GM19397 (cell line): ENCODE measurements around the gene GABRB1.
"Not testable (repeated sequence)": the region's sequence is repeated elsewhere in the genome, so short reads cannot be mapped to it uniquely, and the experiment has no call there.

Experiments used
- ATAC-seq: cut with Tn5 transposase; IDR thresholded peaks from one replicate; pipeline ENCODE4 v1.9.1; 2021; ENCODE audit warnings: mild to moderate bottlenecking, moderate library complexity; ENCODE audit not compliant: unreplicated experiment

Gene GABRB1

GRCh38 chr4:47278631-47279030 is 247.3 kb downstream of the GABRB1 start:
- no peak for ATAC-seq

- ATAC-seq = no peak
Observed at GRCh38 chr4:47287735-47288134, 256.4 kb downstream of the GABRB1 start.

GRCh38 chr4:47289805-47290204 is 258.4 kb downstream of the GABRB1 start:
- no peak for ATAC-seq

GRCh38 chr4:47290873-47291272 is 259.5 kb downstream of the GABRB1 start:
- not testable (repeated sequence) for ATAC-seq

- ATAC-seq = no peak
Observed at GRCh38 chr4:47309165-47309564, 277.8 kb downstream of the GABRB1 start.

DNA sequence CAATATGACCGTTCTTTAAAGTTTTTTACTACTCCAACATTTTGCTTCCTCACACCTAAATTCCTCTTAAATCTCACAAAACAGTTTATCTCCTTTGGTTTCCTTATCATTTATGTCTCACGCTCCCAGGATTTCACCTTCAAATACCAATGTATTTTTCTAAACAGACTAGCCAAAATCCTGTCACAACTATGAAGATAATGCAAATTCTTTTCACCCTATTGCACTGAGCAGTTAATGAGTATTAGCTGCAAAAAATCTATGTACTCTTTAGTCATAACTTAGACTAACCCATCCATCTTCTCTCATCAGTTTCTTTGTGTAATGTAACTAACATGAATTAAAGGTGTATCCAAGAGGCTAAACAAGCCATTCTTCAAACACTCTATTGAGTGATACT is 280.8 kb downstream of the GABRB1 start:
- ATAC-seq = no peak

DNA sequence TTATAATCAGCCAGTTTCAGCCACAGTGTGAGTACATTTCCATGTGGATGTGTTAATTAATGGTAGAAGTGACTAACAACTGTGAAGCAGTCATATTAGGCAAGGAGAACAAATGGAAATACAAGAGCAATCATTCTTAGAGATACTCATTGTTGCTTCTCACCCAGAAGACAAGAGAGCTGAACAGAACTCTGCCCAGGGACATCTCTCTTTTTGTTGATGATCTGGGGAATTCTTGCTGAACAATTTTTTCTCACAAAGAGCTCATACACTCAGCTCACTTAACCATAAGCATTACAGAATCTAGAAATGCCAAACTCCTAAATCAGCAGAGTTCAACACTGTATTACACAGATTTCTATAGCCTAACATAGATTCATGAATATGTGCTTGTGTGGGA is 282.0 kb downstream of the GABRB1 start:
- no peak for ATAC-seq

DNA sequence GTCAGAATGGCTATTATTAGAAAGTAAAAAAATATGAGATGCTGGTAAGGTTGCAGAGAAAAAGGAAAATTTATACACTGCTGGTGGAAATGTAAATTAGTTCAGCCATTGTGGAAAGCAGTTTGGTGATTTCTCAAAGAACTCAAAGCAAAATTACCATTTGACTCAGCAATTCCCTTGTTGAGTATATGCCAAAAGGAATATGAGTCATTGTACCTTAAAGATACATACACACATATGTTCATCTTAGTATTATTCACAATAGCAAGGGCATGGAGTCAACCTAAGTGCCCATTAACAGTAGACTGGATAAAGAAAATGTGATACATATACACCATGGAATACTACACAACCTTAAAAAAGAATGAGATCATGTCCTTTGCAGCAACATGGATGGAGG is 284.0 kb downstream of the GABRB1 start:
- ATAC-seq = no peak

- ATAC-seq = no peak
Observed at GRCh38 chr4:47326025-47326424, 294.7 kb downstream of the GABRB1 start.

DNA sequence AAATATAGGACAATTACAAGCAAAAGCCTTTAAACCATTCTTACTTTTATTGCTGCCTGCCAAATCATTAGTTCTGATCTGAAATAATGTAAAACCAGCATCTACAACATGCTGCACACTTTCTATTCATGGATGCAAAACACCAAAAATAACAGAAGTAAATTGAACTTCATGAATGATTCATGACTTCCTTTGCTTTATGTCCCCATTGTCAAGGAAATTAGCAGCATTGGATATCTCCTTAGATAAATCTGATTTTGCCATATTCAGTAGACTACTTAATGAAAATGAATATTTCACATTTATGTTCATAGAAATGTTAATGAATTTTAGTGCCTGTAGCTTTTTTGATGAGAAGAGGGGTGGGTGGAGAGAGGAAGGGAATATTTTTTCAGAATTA is 299.5 kb downstream of the GABRB1 start:
- ATAC-seq = no peak

DNA sequence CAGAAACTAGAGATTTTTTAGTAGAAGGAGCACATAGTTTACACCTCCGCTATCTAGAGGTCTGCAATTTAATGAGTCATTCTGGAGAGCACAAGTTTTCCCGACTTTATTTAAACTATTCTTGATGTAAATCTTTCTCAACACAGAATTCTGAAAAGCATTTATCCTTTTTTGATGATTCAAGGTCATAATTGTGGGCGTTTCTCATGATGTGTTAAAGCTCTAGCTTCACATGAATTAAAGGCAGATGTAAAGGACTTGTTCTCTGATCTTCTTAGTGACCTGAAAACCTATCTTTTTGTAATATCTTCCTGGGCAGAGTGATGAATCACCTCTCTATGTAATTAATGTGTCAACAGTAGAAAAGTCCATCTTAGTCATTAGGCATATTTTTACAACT is 303.3 kb downstream of the GABRB1 start:
- ATAC-seq = no peak

GRCh38 chr4:47337893-47338292 is 306.5 kb downstream of the GABRB1 start:
- no peak for ATAC-seq

- ATAC-seq = no peak
Observed at GRCh38 chr4:47340914-47341313, 309.5 kb downstream of the GABRB1 start.

DNA sequence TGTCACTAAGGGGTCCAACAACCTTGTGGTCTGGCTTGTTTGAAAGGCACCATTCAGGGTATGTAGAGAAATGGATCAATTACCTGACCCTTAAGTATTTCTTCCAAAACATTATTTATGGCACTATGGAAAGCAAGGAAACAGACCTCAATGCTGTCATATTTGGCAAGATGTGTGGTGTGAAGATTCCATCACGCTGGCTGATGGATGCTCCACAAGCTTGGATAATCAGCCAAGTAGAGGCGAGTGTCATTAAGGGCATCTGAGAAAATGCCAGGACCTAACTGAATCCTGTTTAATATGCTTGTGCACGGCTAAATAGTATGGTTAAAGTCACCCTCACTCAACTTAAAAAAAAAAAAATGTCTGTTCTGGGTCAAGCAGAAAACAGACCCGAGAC is 311.4 kb downstream of the GABRB1 start:
- no peak for ATAC-seq

DNA sequence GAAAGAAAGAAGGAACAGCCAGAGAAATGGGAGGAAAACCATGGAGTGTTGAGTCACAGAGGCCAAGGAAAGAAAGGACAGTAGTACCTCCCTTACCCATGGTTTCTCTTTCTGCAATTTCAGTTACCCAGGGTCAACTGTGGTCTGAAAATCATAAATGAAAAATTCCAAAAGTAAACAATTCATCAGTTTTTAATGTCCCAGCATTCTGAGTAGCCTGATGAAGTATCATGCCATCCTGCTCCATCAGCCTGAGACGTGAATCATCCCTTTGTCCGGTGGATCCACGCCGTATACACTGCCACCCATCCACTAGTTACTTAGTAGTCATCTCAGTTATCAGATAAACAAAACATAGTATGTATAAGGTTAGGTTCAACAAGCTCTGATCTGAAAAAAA is 318.0 kb downstream of the GABRB1 start:
- no peak for ATAC-seq

DNA sequence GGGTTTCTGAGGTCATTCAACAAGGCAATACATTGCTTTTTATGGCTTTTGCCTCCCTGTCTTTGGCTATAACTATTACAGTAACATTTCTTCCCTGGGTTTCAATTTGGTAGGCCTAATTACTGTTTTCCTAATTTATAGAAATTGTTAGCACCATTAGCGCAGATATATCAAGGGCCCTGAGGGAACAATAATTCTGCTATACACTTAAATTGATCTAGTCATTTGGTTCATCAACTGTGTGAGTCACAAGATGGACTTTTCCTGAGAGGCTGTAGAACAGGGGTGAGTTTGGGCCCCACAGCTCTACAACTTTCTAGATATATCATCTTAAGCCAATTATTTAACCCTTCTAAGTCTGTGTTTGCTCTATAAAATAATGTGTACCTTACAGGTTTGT is 324.2 kb downstream of the GABRB1 start:
- no peak for ATAC-seq

DNA sequence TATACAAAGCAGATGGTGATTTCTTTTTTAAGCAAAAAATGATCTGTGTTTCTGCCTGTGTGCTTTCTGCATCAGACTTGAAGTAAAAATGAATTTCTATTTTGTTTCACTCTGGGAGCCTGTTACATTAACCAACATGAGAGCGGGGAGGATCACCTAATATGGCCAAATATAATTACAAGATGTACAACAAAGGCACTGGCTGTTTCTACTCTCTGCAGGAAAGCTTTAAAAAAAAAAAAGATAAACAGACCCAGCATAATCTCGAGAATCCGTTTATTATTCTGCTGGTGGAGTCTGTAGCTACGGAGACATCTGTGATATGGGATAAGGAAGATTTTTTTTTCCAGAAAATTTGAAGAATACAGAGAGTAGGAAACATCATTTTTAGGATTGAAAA is 328.5 kb downstream of the GABRB1 start:
- ATAC-seq = no peak

GRCh38 chr4:47367761-47368160 is 336.4 kb downstream of the GABRB1 start:
- ATAC-seq = no peak

GRCh38 chr4:47368211-47368610 is 336.8 kb downstream of the GABRB1 start:
- ATAC-seq = no peak

GRCh38 chr4:47372561-47372960 is 341.2 kb downstream of the GABRB1 start:
- no peak for ATAC-seq

GRCh38 chr4:47373174-47373573 is 341.8 kb downstream of the GABRB1 start:
- ATAC-seq = no peak

DNA sequence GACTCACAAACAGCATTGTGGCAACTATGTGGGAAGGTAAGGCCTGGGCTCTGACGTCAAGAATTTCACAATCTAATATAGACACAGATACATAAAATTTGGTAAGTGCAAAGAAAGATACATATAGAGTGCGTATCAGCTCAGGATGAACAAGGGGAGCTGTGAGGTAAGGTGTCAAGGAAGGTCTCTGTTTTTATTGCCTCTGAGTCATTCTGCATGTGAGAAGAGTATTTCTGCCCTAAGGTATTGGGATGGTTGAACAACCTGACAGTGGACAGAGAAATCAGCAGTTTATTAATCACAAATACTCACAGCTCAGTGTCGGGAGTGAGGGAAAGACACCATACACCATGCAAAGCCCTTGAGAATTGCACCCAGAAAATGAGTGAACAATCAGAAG is 342.3 kb downstream of the GABRB1 start:
- no peak for ATAC-seq

DNA sequence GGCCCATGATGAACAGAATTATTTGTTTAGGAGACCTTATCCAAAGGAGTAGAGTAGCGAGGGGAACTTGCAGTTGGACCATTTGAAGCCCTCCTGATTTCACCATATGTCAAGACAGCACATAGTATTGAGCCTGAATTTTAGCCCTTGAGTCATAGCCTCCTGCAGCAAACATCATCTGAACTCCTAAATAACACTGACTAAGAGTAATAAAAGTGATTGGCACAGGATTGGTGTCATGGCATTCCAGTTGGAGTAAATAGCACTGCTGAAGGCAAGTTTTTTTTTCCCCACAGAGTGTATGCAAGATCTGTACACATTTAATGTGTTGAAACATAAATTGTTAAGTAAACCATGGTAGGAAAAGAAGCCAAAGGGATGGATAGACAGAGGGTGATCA is 343.1 kb downstream of the GABRB1 start:
- no peak for ATAC-seq

- ATAC-seq = not testable (repeated sequence)
Observed at GRCh38 chr4:47378021-47378530, 346.7 kb downstream of the GABRB1 start.
